GM18505 (cell line): ENCODE data around the gene IMPG2.

ENCODE experiments used
- ATAC-seq: cut with Tn5 transposase; IDR thresholded peaks from one replicate; pipeline ENCODE4 v1.9.1; 2021; ENCODE audit not compliant: unreplicated experiment
- POLR2A ChIP-seq: IDR thresholded peaks from 4 replicates; pipeline ENCODE4 v1.6.1; 2011; ENCODE audit warnings: borderline replicate concordance; ENCODE audit not compliant: insufficient read depth, insufficient read length; ENCODE audit errors: extremely low read depth

Gene IMPG2

DNA sequence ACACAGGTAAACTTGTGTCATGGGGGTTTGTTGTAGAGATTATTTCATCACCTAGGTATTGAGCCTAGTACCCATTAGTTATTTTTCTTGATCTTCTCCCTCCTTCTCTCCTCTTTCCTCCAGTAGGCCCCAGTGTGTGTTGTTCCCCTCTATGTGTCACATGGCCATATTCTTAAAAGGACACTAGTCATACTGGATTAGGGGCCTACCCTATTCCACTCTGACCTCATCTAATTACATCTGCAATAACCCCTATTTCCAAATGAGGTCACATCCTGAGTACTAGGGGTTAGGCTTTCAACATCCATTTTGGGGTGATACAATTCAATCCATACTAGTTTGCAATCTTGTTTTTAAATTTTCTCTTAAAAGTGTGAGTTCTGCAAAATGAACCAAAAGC, 142.8 kb downstream of the IMPG2 start:
- ATAC-seq: no peak
- no peak for TF ChIP-seq POLR2A
